GM15510 (cell line): ENCODE measurements around the gene DCXR.

Source experiments
- POLR2A ChIP-seq: IDR thresholded peaks from 3 replicates; pipeline ENCODE4 v1.6.1; 2011; ENCODE audit warnings: borderline replicate concordance; ENCODE audit not compliant: insufficient read length; ENCODE audit errors: extremely low read depth

Gene DCXR

DNA sequence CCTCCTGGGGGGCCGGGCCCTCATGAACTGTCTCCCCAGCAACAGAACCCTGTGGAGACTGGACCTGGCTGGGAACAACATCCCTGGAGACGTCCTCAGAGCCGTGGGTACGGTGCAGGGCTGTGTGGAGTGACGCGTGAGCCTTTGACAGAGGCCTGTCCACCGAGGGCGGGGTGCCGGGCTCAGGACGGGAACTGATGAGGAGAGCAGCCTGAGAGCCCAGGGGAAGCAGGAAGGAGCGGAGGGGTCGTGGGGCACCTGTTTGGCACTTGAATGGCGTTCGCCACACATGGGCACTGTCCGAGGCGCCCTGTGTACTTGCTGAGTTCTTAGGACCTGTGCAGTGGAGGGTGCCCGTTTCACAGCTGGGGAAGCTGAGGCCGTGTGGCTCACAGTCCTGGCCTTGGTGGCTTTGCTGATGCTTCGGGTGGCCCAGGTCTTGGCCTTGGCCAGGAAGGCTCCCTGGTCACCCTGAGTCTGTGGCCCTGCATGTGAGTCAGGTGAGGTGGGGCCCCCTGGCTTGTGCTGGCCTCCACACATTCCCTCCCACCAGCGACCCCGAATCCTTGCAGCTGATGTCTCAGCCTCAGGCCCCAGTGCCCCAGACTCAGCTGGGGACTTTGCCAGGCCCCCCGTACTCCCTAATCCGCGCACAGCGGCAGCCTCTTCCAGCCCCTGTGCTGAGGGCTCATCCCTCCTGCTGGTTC is 11.9 kb downstream of the DCXR start:
- TF ChIP-seq POLR2A = no peak

- TF ChIP-seq POLR2A = no peak
Observed at GRCh38 chr17:82024859-82025258, 12.6 kb downstream of the DCXR start.

DNA sequence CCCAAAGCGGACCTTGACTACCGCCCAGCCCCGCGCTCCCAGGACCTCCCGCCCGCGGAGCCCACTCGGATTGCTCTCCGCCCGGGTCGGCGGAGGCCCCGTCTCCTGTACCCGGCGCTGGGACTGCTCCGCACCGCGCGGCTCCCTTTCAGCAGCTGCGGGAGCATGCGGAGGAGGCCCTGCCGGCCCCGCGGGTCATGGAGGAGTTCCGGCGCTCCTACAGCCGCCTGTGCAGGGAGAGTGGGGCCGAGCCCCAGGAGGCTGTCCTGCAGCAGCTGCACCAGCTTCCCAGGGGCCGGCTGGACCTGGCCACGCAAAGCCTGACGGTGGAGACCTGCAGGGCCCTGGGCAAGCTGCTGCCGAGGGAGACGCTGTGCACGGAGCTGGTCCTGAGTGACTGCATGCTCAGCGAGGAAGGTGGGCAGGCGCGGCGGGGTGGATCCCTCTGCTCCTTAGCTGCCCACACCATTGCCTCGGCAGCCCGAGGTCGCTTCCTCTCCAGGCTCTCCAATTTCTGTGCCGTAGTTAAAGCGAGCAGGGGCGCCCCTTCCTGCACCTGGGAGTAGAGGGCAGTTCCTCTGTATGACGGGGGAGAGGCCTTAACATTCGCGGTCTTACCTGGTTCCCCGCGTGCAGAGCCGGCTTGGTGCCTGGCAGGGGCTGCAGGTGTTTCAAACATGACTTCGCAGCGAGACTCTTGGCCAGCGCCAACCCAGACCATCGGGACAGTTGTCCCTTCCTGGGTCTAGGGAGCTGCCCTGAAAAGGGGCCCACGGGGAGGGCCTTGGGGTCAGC is 13.9 kb downstream of the DCXR start:
- TF ChIP-seq POLR2A = no peak

DNA sequence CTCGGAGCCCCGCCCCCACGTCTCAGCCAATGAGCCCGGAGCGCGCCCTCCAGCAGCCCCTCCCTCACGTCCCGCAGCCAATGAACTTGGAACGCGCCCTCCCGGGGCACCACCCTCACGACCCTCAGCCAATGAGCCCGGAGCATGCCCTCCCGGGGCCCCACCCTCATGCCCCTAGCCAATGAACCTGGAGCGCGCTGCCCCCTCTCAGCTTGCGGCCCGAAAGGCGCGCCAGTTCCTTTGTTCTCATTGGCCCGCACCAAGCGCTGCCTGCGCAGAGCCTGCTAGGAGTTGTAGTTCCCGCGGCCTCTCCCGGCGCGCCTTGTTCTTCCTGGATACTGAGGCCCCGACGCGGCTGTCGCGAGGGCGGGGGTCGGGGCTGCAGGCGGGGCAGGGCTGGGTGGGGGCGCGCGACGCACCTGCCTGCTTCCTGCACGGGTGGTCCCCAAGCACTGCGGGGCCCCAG is 14.5 kb downstream of the DCXR start, which contains the start of gene LRRC45:
Gene LRRC45 (plus strand): TSS at position 325 of the 466 bp plus-strand sequence. CDS start 339 bp downstream, outside the sequence.
- no peak for TF ChIP-seq POLR2A

DNA sequence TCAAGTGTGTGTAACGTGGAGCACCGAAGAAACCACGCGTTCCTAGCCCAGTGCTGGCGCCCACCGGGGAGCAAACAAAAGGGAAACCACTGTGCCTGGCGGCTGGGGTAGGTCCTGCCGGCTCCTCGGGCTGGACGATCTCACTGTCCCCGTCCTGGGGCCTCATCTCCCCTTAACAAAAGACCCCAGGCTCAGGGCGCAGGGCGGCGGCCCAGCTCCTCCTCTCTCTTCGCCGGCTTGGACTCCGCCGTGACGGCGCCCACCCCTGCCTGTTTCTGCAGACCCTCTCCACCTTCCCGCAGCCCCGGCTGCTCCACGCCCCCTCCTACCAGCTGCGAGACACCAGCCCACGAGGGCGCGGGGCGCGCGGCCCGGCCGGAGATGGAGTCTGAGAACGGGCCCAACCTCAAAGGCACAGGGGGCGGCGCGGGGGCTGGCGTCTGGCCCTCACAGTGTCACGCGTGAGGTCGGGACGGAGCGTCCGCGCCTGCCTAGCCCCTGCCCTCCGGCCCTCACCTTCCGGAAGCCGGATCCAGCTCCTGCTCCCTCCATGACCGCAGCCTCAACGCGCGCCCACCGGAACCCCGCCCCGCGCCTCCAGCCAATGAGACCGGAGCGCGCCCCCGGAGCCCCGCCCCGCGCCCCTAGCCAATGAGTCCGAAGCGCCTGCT is 15.1 kb downstream of the DCXR start, which contains the start of gene CENPX:
Gene CENPX (minus strand): TSS at position 569 of the 671 bp plus-strand sequence. CDS start 17 bp downstream, at position 552.
- TF ChIP-seq POLR2A = peak; percentile 72

DNA sequence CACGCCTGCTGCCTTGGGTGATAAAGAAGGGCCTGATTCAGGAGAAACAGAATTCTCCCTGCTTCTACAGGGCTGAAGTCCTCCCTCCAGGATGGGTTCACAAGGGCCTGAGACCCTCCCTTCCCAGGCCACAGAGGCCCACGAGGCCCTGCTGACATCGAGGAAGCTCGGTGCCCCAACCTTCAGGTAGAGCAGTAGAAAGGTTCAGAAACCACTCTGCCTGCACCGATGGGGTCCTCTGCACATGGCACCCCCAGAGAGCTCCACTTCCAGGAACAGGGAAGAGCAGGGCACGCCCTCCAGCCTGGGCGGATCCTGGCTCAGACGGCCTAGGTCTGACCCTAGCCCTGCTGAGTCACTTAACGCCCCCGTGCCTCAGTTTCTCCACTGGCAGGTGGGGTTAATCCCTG is 15.6 kb downstream of the DCXR start:
- TF ChIP-seq POLR2A = no peak

GRCh38 chr17:82021107-82021899 is 16.2 kb downstream of the DCXR start:
- no peak for TF ChIP-seq POLR2A

- no peak for TF ChIP-seq POLR2A
Observed at GRCh38 chr17:82020572-82021106, 16.9 kb downstream of the DCXR start.

DNA sequence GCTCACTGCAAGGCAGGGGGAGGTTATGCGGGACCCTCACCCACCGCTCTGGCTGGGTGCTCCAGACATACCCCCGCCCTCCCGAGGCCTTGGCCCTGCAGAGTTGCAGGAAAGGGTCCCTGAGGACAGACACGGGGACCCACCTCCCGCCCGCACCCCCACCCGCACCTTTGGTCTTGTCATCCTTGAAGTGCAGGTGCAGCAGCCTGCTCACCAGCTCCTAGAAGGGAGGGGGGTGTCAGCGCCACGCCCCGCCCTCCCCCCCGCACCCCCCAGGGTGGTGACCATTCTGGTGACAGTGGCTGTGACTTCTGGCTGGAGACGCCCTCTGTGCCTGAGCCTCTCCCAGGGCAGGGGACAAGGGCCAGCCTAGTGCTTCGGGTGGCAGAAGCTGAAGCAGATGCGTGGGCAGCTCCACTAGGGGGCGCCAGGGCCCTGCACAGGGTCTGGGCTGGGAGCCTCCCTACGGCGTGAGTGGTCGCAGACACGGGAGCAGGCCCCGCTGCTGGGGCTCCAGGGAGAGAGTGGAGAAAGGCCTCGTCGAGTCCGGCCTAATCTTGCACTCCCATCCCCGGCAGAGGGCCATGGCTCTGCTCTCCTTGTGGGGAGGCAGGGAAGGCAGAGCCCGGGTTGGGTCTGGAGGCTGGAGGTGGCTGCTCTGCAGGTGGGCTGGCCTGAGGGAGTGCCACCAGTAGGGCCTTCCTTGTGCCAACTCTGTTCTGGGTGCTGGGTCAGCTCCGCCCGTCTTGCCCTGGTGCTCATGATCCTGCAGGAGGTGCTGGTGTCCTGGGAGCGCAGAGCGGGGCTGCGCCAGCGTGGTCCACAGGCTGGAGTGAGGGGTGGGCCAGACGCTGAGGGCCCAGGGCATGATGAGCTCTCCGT is 17.6 kb downstream of the DCXR start:
- no peak for TF ChIP-seq POLR2A

GRCh38 chr17:82018989-82019689 is 18.4 kb downstream of the DCXR start:
- no peak for TF ChIP-seq POLR2A

DNA sequence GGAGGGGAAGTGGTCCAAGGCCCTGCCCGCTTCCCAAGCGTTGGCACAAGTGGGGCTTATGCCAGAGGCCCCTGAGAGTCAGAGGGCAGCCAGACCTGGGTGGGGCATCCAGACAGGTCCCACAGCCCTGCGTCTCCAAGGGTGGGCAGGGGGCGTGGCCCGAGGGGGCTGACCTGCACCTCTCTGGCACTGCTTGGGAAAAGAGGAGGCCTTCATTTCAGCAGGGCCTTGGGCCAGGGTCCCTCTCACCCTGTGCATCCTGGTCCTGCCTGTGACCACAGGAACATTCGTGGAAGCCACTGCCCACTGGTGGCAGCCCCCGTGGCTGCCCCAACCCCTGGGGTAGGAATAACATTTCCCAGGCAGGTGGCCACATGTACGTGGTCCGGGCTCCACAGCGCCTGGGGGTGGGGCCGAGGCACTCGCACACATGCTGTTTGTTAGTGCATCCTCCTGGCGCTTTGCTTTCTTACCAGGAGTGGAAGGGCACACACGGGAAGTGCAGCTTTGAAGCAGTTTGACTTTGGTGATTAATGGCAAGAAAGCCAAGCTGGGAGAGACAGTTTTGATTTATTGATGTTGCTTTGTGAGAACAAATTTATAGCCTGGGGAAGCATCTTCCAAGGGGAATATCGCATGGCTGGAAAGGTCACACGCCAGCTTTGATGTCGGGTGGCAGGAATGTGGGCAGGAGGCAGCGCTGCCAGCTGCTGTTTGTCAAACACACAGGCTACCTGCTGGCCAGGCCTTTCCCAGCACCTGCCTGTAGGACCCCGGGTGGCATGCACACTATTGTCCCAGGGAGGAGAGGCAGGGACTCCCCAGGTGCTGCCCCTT is 19.1 kb downstream of the DCXR start:
- TF ChIP-seq POLR2A = no peak
